Thoracic aorta (tissue), 2 donors: ENCODE data around the gene LRMDA. TPM values are rescaled to one million over a fixed set of nuclear protein-coding genes. Genes with fewer than 3 reads are reported as not detected.

Experiments used
- ATAC-seq: fragments of 150-250 bp; one replicate; pipeline ENCODE4 v1.8.0; 2017; ENCODE audit warnings: low read depth; ENCODE audit not compliant: insufficient number of reproducible peaks, low FRiP score
- DNase-seq: peaks from one replicate; pipeline ENCODE4 v3.0.0-alpha.2; 2020; ENCODE audit warnings: low spot score
- H3K27ac ChIP-seq, 2 donors: fragments of 200-600 bp; sonication (generic); 1 replicate in 1 of 2; 2 replicates in 1 of 2; pipeline ENCODE4 v1.5.1; 2016; ENCODE audit warnings: mild to moderate bottlenecking in 2 of 2, moderate library complexity in 2 of 2
- H3K27me3 ChIP-seq: fragments of 200-600 bp; sonication (generic); replicated peaks from 2 replicates; pipeline ENCODE4 v1.6.0; 2016; ENCODE audit warnings: mild to moderate bottlenecking; ENCODE audit not compliant: insufficient read depth
- H3K36me3 ChIP-seq: fragments of 200-600 bp; sonication (generic); one replicate; pipeline ENCODE4 v1.5.1; 2016
- H3K4me1 ChIP-seq, 2 donors: fragments of 200-600 bp; sonication (generic); 1 replicate in 1 of 2; 2 replicates in 1 of 2; pipeline versions ENCODE4 v1.5.1 to v1.6.0; 2016; ENCODE audit warnings: low read depth in 2 of 2, mild to moderate bottlenecking in 1 of 2; ENCODE audit not compliant: control insufficient read depth in 1 of 2
- H3K4me3 ChIP-seq: fragments of 200-600 bp; sonication (generic); 2 replicates; pipeline ENCODE4 v1.5.1; 2016; ENCODE audit warnings: mild to moderate bottlenecking
- H3K9me3 ChIP-seq: fragments of 200-600 bp; sonication (generic); 2 replicates; pipeline ENCODE4 v1.5.1; 2016
- CTCF ChIP-seq: fragments of 200-600 bp; sonication (generic); IDR thresholded peaks from one replicate; pipeline ENCODE4 v1.5.1; 2019; ENCODE audit warnings: antibody characterized with exemption
- total RNA-seq, 2 donors: library from RNA; depleted of rRNA; stranded (reverse); fragments of >200 nt; gene quantifications; one replicate each; pipeline versions ENCODE4 v1.1.0 to v1.2.3, GENCODE V29; 2016

The LRMDA gene
- total RNA-seq, 2 donors from 2014 or later: 8.3 to 36.6 TPM

- Histone ChIP-seq H3K4me1 (no peaks in the 10 kb centered on the region), H3K36me3 (no peaks in the 10 kb centered on the region), H3K4me3 (no peak overlapping the region), H3K27ac (no peak overlapping the region), H3K27me3 (no peaks in the 10 kb centered on the region), H3K9me3 (no peaks in the 10 kb centered on the region)
- no peak for TF ChIP-seq CTCF
- ATAC-seq (no peak), DNase-seq (no peak)
These were observed 780.3 kb downstream of the LRMDA start for GRCh38 chr10:76211691-76212090.

- Histone ChIP-seq H3K9me3 (no peaks in the 10 kb centered on the region), H3K4me3 (no peak overlapping the region), H3K4me1 (no peaks in the 10 kb centered on the region), H3K36me3 (no peaks in the 10 kb centered on the region), H3K27ac (no peak overlapping the region), H3K27me3 (no peaks in the 10 kb centered on the region)
- DNase-seq (no peak), ATAC-seq (no peak)
- TF ChIP-seq CTCF: no peak
These were observed 782.5 kb downstream of the LRMDA start for GRCh38 chr10:76213876-76214275.

DNA sequence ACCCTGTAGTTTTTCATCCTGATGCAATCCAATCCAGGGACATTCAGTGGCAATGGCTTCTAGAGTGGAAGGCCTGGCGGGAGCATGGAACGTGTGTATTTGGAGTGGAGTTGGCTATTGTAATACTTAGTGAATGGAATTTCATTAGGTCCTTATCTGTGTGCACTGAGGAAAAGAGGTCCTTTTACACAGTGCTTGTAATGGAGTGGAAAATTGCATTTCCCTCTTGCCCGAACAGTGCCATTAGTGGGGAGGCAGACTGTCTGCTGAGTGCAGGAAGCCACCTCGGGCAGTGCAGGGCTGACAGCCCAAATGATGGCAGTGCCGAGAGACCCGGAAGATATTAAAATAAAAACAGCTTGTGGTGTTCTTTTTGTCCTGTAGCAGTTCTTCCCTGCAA is 786.6 kb downstream of the LRMDA start:
- H3K9me3 ChIP-seq: no peaks in the 10 kb centered on the region
- no peaks in the 10 kb centered on the region for H3K27me3 ChIP-seq
- no peak overlapping the region for H3K27ac ChIP-seq
- no peak for TF ChIP-seq CTCF
- no peak overlapping the region for H3K4me3 ChIP-seq
- no peaks in the 10 kb centered on the region for H3K36me3 ChIP-seq
- no peaks in the 10 kb centered on the region for H3K4me1 ChIP-seq
- DNase-seq (no peak), ATAC-seq (no peak)

DNA sequence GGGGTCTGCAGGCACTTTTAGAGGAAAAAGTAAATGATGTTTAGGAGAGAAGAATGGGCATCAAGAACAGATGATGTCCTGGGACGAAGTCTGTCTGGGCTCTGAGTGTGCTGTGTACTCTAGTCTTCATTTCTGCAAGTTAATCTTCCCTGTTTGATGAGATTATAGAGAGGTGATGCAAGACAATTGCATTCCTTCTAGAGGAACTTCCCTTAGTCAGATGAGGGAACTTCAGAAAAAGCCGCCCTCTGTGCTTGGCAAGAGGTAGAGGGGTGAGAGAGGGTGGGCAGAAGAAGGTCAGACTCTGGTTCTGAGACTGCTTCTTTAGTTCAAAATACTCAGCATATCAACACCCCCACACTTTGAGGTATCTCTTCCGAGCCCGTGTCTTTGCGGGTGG is 797.9 kb downstream of the LRMDA start:
- ATAC-seq: no peak
- no peak for TF ChIP-seq CTCF
- no peak overlapping the region for H3K4me3 ChIP-seq

DNA sequence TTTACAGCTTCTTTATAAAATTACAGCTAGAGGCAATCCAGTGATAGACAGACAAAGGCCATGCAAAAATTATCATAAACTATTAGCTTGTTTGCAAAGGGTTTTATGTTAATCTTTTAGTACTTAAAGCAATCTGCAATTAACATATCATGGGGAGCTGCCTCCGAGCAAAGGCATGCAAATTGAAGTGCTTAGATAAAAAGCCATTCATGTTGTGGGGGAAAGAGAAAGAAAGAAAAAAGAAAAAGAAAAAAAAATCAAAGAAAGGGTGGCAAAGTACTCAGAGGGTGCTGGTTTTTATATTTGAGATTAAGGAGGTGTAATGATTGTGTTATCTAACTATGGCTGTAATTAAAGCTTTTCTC is 799.5 kb downstream of the LRMDA start:
- no peak for TF ChIP-seq CTCF
- Histone ChIP-seq H3K9me3 (no peaks in the 10 kb centered on the region), H3K27ac (no peak overlapping the region), H3K4me3 (no peak overlapping the region), H3K4me1 (no peaks in the 10 kb centered on the region), H3K27me3 (no peaks in the 10 kb centered on the region), H3K36me3 (no peaks in the 10 kb centered on the region)
- no peak for ATAC-seq
- no peak for DNase-seq

More for the DNA sequence above, 797.9 kb downstream of the LRMDA start:
- H3K27ac ChIP-seq: no peak overlapping the region
- H3K9me3 ChIP-seq: no peaks in the 10 kb centered on the region
- DNase-seq: no peak
- no peaks in the 10 kb centered on the region for H3K4me1 ChIP-seq
- no peaks in the 10 kb centered on the region for H3K36me3 ChIP-seq
- H3K27me3 ChIP-seq: no peaks in the 10 kb centered on the region
